NCI-H226 (cell line): Measurements from ENCODE around the gene HEATR1.

Experiments used
- DNase-seq: peaks from one replicate; pipeline ENCODE4 v3.0.0-alpha.2; 2015

HEATR1 gene

GRCh38 chr1:236540813-236541465, 63.4 kb downstream of the HEATR1 start:
- DNase-seq: no peak

GRCh38 chr1:236536540-236536939, 67.8 kb downstream of the HEATR1 start:
- DNase-seq: no peak

DNA sequence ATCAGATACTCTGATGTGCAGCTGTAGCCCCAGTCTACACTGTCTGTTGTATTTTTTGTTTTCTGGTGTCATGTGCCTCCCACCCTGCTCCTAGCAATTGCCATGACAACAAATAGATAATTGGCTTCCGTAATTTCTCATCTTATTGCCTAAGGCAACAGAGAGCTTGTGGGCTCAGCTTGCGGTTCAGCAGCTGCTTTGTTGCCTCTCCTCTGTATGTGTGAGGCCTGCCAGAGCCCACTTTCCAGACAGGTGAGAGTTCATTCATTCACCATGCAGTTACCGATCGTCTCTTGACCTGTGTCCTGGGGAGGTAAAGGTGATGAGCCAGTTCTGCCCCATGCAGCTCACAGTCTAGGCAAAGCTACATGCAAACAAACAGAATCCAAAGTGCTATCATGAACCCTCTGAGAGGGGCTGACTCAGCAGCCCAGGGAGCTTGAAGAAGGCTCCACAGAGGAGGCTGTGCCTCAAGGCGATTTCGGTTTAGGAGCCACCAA, 68.6 kb downstream of the HEATR1 start:
- no peak for DNase-seq

- no peak for DNase-seq
These were observed 69.1 kb downstream of the HEATR1 start for GRCh38 chr1:236535190-236535589.

- DNase-seq: no peak
These were observed 70.1 kb downstream of the HEATR1 start for GRCh38 chr1:236534151-236534651.

DNA sequence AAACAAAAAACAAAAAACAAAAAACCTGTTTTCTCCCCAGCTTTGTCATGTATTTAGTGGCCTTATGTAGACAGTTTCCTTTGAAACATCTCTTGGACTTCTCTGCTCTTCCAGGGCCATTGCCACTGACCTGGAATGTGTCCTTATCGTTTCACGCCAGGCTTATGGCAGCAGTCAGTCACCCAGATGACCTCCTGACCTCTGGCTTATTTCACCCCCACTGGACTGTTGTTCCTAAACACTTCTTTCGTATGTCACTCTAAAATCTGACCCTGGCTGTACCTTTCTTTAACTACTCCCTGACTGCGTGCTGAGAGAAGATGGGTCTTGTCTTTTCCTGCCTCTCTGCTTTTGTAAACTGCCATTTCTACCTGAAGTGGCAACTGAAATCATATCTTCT, 71.5 kb downstream of the HEATR1 start:
- DNase-seq: no peak

DNA sequence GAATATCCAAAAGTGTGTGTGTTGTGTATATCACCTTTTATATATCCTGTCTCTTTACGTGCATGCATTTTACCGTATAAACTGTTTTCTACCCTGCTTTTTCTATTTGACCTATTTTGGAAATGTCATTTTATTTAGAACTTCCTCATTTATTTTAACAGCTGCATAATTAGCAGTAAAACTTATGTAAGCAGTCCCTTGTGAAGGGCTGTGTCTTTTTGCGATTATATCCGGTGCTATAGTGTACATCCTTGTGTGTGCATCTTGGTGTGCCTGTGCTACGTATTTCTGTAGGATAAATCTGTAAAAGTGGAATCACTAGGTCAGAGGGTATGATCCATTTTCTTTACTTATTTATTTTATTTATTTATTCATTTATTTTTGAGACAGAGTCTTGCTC, 73.4 kb downstream of the HEATR1 start:
- DNase-seq: no peak

DNA sequence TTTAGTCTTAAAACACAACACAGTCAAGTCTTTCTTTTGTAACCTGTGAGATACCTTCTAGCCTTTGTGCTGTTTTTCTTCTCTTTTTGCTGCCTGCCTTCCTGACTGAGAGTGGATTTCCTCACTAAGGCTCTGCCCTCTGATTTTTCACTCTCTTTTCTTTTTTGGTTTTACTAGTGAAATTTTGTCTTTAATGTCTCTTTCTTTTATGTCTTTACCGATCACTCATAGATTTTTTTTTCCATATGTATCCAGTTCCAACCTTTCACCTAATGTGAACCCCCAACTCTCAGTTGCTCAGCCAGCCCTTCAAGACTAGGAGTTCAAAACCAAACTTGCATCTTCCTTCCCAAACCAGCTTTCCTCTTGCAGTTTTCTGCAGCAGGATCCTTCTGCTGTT, 74.0 kb downstream of the HEATR1 start:
- no peak for DNase-seq

- no peak for DNase-seq
These were observed 78.2 kb downstream of the HEATR1 start for GRCh38 chr1:236526079-236526478.

- DNase-seq: no peak
These were observed 79.5 kb downstream of the HEATR1 start for GRCh38 chr1:236524895-236525184.

- peak; percentile 35 for DNase-seq
These were observed 80.0 kb downstream of the HEATR1 start for GRCh38 chr1:236524142-236524894.

DNA sequence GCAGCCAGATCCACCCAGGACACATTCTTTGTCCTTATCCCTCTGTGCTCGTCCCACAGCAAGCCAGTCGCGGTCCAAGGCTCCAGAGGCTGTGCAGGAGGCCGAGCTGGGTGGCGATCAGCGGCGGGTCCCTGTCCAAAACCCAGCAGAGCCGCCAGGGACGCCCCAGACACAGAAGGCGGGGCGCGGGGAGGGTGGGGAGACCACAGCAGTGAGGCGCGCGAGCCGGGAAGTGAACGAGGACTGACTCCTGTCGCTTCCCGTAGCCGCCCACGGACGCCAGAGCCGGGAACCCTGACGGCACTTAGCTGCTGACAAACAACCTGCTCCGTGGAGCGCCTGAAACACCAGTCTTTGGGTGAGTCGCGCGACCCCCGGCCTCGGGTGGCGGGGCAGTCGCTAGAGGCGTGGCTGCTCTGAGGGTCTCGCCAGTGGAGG, 80.6 kb downstream of the HEATR1 start, which contains the start of gene LGALS8:
Gene LGALS8, plus strand, starts transcription at position 279 of the 438 bp plus-strand sequence. CDS start 2,089 bp downstream, outside the sequence.
- DNase-seq: peak; percentile 18

DNA sequence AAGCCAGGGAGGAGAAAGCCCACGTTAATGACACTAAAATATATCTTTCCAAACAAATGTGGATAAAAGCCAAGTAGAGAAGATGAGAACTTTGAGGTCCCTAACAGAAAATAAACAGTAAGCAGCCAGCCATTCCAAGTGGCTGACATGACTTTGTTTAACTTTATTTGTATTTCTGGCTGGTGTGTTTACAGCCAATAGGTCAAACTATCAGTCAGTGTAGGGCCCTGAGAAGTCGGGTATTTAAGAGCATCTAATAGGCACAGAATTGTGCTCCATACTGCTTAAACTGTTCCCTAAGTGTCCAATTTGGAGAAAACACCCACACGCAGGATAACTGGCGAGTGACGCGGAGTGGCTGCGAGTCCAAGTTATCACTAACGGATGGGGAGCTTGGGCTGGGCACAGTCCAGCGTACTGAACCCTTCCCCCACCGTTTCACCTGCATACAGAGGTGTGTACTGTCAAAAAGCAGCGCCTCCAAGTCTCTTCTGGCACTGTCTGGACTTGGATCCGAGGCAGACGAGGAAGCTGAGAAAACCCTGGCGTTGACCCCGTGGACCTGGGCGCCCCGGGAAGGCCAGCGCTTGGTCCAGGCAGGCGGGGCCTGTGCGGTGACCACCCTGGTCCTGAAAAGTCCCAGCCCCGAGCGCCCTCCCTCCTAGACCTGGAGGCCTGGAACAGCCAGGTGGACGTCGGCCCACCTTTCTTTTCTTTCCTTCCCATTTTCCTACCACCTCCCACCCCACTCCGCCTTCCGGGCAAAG, 81.2 kb downstream of the HEATR1 start:
- DNase-seq: no peak

DNA sequence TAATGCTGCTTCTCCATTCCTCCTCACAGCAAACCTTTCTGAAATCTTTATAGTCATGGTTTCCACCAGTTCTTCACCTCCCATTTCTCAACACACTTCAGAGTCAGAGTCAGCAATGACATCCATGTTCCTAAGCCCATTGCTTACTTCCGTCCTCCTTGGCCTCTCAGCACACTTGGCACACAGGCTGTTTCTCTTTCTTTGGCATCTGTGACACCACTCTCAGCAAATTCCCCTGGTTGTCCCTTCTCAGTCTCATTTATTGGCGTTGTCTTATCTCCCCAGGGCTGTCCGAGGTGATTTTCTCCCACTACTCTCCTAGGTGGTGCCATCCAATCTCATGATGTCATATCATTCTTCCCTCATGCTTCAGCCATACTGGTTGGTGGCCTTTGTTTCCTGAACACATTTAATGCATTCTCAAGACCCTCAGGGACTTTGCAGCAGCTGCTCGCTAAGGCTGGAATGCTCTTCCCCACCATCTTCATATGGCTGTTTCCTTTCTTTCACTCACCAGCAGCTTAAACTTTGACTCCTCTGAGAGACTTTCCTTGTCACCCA, 83.8 kb downstream of the HEATR1 start:
- no peak for DNase-seq

GRCh38 chr1:236518322-236518721, 86.0 kb downstream of the HEATR1 start:
- no peak for DNase-seq

DNA sequence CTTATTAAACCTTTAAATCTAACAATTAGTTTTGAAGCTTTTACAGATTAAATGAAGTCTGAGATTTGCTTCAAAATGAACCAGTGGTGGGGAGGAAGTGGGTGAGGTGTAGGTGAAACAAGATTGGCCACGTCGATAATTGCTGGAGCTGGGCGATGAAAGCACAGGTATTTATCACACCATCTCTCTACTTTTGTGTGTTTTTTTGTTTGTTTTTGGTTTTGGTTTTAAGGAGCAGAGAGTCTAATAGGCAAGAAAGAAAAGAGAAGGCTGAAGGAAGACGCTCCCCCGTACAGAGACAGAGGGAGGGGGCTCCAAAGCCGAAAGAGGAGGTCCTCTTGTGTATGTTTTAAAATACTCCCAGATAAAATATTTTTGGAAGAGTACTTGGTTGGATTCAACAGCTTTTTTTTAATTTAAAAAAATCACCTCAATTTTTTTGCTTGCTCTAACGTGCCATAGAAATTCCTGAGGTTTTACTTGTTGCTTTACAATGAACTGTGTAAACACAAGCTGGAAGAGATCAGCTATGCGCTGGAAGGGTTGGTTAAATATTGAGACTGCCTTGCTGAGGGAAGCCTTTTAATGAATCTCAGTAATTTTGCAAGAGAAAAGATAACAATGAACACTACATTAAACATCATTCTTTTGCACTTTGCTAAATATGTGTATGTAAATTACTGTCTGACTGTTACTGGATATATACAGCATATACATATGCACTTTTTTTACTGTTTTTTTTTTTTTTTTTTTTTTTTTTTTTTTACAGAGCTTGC, 87.2 kb downstream of the HEATR1 start:
- DNase-seq: peak; percentile 30

DNA sequence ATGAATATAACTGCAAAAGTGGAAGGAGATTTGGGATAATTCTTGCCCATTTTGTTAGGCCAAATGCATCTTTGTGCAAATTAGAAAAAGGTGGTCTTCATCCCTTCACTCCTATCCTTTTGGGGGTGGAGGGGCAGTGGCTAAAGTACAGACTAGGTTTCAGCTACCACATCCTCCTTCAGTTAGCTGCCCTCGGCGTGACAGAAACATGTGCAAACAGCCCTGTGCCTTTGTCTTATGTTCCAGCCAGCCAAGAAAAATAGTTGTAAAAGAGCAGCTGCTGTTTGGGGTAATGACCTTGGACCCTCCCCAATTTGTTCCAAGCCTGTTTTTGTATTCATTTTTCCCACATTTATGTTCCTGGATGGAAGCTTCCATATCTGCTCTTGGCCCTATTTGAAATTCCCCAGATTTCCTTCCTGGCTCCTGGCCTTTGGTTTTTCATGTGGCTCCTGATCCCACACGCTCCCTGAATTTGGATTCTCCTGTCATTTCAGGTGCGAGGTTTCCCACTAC, 88.8 kb downstream of the HEATR1 start:
- no peak for DNase-seq

- DNase-seq: no peak
These were observed 89.4 kb downstream of the HEATR1 start for GRCh38 chr1:236514703-236515442.

DNA sequence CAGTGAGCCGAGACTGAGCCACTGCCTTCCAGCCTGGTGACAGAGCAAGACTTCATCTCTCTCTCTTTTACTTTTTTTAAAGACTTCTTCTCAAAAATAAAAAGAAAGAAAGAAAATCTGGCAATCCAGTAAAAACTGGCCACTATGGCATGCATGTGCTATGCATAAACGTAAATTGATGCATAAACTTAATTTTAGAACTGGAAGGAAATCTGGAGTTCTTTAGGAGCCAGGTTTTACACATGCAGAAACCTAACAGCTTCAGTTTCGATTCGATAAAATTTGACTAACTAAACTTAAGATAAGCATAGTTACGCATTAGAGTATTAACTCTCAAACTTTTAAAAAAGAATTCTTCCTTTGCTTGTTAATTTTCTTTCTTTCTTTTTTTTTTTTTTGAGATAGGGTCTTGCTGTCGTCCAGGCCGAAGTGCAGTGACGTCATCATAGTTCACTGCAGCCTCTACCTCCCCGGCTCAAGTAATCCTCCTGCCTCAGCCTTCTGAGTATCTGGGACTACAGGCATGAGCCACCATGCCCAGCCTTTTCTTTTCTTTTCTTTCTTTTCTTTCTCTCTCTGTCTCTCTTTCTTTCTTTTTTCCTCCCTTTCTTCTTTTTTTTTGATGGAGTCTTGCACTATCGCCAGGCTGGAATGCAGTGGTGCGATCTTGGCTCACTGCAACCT, 92.4 kb downstream of the HEATR1 start:
- DNase-seq: no peak

GRCh38 chr1:236509647-236510401, 94.5 kb downstream of the HEATR1 start:
- DNase-seq: no peak
